HEK293 (cell line): ENCODE results near the gene LPIN1.

Source experiments
- CTCF ChIA-PET: fragments of 350-600 bp; formaldehyde crosslinking; extraction: SDS; loops from one replicate; lab custom pipeline; 2021; ENCODE audit warnings: antibody characterized with exemption; lab: Yijun Ruan, JAX
- POLR2A ChIA-PET: fragments of 300-600 bp; formaldehyde crosslinking; extraction: SDS; loops from one replicate; lab custom pipeline; 2020; ENCODE audit warnings: antibody characterized with exemption, inconsistent platforms; lab: Yijun Ruan, JAX
- H3K27ac ChIP-seq: fragments of 200-500 bp; sonication (Bioruptor generic); 2 replicates; pipeline ENCODE4 v1.5.1; 2014; ENCODE audit warnings: low read depth, low read length, control low read depth, inconsistent platforms; ENCODE audit errors: extremely low read depth
- H3K36me3 ChIP-seq, 2 experiments: fragments of 200-500 bp in 1 of 2; sonication (Bioruptor generic) in 1 of 2; 1 replicate in 1 of 2; 2 replicates in 1 of 2; pipeline ENCODE4 v1.5.1; 2014 to 2017; ENCODE audit warnings: inconsistent platforms in 2 of 2, low read length in 2 of 2; ENCODE audit not compliant: control insufficient read depth in 2 of 2, insufficient read depth in 1 of 2
- H3K4me1 ChIP-seq: fragments of 200-500 bp; sonication (Bioruptor generic); 2 replicates; pipeline ENCODE4 v1.5.1; 2014; ENCODE audit warnings: mild to moderate bottlenecking, low read length, inconsistent platforms; ENCODE audit not compliant: control insufficient read depth, insufficient read depth
- H3K4me3 ChIP-seq: 2 replicates; pipeline ENCODE4 v1.5.1; 2011; ENCODE audit warnings: low read depth, mild to moderate bottlenecking, control low read depth, low read length, moderate library complexity
- H3K9me3 ChIP-seq: fragments of 200-500 bp; sonication (Bioruptor generic); 2 replicates; pipeline ENCODE4 v1.5.1; 2014; ENCODE audit warnings: low read depth, low read length, inconsistent platforms; ENCODE audit not compliant: control insufficient read depth, insufficient read depth
- AEBP2 ChIP-seq: fragments of 450-650 bp; formaldehyde crosslinking; IDR thresholded peaks from 2 replicates; pipeline ENCODE4 v1.5.1; 2016; ENCODE audit warnings: missing biosample characterization, missing genetic modification characterization, borderline replicate concordance
- EGR2 ChIP-seq: fragments of 450-650 bp; formaldehyde crosslinking; IDR thresholded peaks from 2 replicates; pipeline ENCODE4 v1.5.1; 2016; ENCODE audit warnings: low read depth, missing biosample characterization, missing genetic modification characterization
- GFI1B ChIP-seq: fragments of 450-650 bp; formaldehyde crosslinking; IDR thresholded peaks from 2 replicates; pipeline ENCODE4 v1.5.1; 2016; ENCODE audit warnings: missing biosample characterization, missing genetic modification characterization
- MEIS1 ChIP-seq: sonication (generic); formaldehyde crosslinking; IDR thresholded peaks from 2 replicates; pipeline ENCODE4 v1.8.1; 2022; ENCODE audit warnings: missing genetic modification reagents, mild to moderate bottlenecking, borderline replicate concordance
- MYNN ChIP-seq: fragments of 450-650 bp; formaldehyde crosslinking; IDR thresholded peaks from 2 replicates; pipeline ENCODE4 v1.5.1; 2016; ENCODE audit warnings: missing biosample characterization, missing genetic modification characterization, borderline replicate concordance
- MZF1 ChIP-seq: fragments of 450-650 bp; formaldehyde crosslinking; IDR thresholded peaks from 2 replicates; pipeline ENCODE4 v1.5.1; 2017; ENCODE audit warnings: missing biosample characterization, missing genetic modification characterization, borderline replicate concordance
- PRDM1 ChIP-seq: fragments of 450-650 bp; formaldehyde crosslinking; IDR thresholded peaks from 2 replicates; pipeline ENCODE4; 2016; ENCODE audit warnings: missing biosample characterization, missing genetic modification characterization
- ZBTB1 ChIP-seq: fragments of 450-650 bp; formaldehyde crosslinking; IDR thresholded peaks from 2 replicates; pipeline ENCODE4 v1.5.1; 2016; ENCODE audit warnings: missing biosample characterization, missing genetic modification characterization
- ZFP37 ChIP-seq: fragments of 450-650 bp; formaldehyde crosslinking; IDR thresholded peaks from 2 replicates; pipeline ENCODE4 v1.5.1; 2016; ENCODE audit warnings: missing biosample characterization, missing genetic modification characterization
- ZIC2 ChIP-seq: fragments of 450-650 bp; formaldehyde crosslinking; IDR thresholded peaks from 2 replicates; pipeline ENCODE4 v1.5.1; 2016; ENCODE audit warnings: missing biosample characterization, missing genetic modification characterization
- ZNF114 ChIP-seq: fragments of 450-650 bp; formaldehyde crosslinking; IDR thresholded peaks from 2 replicates; pipeline ENCODE4 v1.5.0; 2017; ENCODE audit warnings: missing biosample characterization, missing genetic modification characterization
- ZNF121 ChIP-seq: fragments of 450-650 bp; formaldehyde crosslinking; IDR thresholded peaks from 2 replicates; pipeline ENCODE4 v1.5.1; 2016; ENCODE audit warnings: missing biosample characterization, missing genetic modification characterization
- ZNF175 ChIP-seq: fragments of 450-650 bp; formaldehyde crosslinking; IDR thresholded peaks from 2 replicates; pipeline ENCODE4 v1.5.1; 2016; ENCODE audit warnings: missing biosample characterization, missing genetic modification characterization
- ZNF19 ChIP-seq: fragments of 450-650 bp; formaldehyde crosslinking; IDR thresholded peaks from 2 replicates; pipeline ENCODE4; 2016; ENCODE audit warnings: missing biosample characterization, missing genetic modification characterization, low read depth
- ZNF202 ChIP-seq: fragments of 450-650 bp; formaldehyde crosslinking; IDR thresholded peaks from 2 replicates; pipeline ENCODE4 v1.5.1; 2016; ENCODE audit warnings: missing biosample characterization, missing genetic modification characterization, borderline replicate concordance
- ZNF248 ChIP-seq: fragments of 450-650 bp; formaldehyde crosslinking; IDR thresholded peaks from 2 replicates; pipeline ENCODE4 v1.5.1; 2017; ENCODE audit warnings: missing biosample characterization, missing genetic modification characterization
- ZNF302 ChIP-seq: fragments of 450-650 bp; formaldehyde crosslinking; IDR thresholded peaks from 2 replicates; pipeline ENCODE4 v1.5.1; 2016; ENCODE audit warnings: missing biosample characterization, missing genetic modification characterization, low read depth
- ZNF324 ChIP-seq: fragments of 450-650 bp; formaldehyde crosslinking; IDR thresholded peaks from 2 replicates; pipeline ENCODE4 v1.5.1; 2016; ENCODE audit warnings: missing biosample characterization, missing genetic modification characterization
- ZNF473 ChIP-seq: fragments of 450-650 bp; formaldehyde crosslinking; IDR thresholded peaks from 2 replicates; pipeline ENCODE4 v1.5.1; 2017; ENCODE audit warnings: missing biosample characterization, missing genetic modification characterization
- ZNF548 ChIP-seq: fragments of 450-650 bp; formaldehyde crosslinking; IDR thresholded peaks from 2 replicates; pipeline ENCODE4 v1.5.1; 2016; ENCODE audit warnings: missing biosample characterization, missing genetic modification characterization
- ZNF558 ChIP-seq: fragments of 450-650 bp; formaldehyde crosslinking; IDR thresholded peaks from 2 replicates; pipeline ENCODE4 v1.5.1; 2016; ENCODE audit warnings: missing biosample characterization, missing genetic modification characterization
- ZNF561 ChIP-seq: fragments of 450-650 bp; IDR thresholded peaks from 2 replicates; pipeline ENCODE4 v1.5.1; 2018; ENCODE audit warnings: missing biosample characterization, missing genetic modification characterization, borderline replicate concordance
- ZNF645 ChIP-seq: fragments of 450-650 bp; formaldehyde crosslinking; IDR thresholded peaks from 2 replicates; pipeline ENCODE4; 2016; ENCODE audit warnings: missing biosample characterization, missing genetic modification characterization
- ZNF701 ChIP-seq: fragments of 450-650 bp; formaldehyde crosslinking; IDR thresholded peaks from 2 replicates; pipeline ENCODE4 v1.5.1; 2016; ENCODE audit warnings: missing biosample characterization, missing genetic modification characterization
- ZNF785 ChIP-seq: fragments of 450-650 bp; formaldehyde crosslinking; IDR thresholded peaks from 2 replicates; pipeline ENCODE4 v1.5.1; 2016; ENCODE audit warnings: missing biosample characterization, missing genetic modification characterization
- ZSCAN30 ChIP-seq: fragments of 450-650 bp; IDR thresholded peaks from 2 replicates; pipeline ENCODE4 v1.5.1; 2018; ENCODE audit warnings: missing biosample characterization, mild to moderate bottlenecking, missing genetic modification characterization, moderate library complexity
- ZSCAN4 ChIP-seq: fragments of 450-650 bp; formaldehyde crosslinking; IDR thresholded peaks from 2 replicates; pipeline ENCODE4 v1.5.1; 2017; ENCODE audit warnings: missing biosample characterization, missing genetic modification characterization

Gene LPIN1

DNA sequence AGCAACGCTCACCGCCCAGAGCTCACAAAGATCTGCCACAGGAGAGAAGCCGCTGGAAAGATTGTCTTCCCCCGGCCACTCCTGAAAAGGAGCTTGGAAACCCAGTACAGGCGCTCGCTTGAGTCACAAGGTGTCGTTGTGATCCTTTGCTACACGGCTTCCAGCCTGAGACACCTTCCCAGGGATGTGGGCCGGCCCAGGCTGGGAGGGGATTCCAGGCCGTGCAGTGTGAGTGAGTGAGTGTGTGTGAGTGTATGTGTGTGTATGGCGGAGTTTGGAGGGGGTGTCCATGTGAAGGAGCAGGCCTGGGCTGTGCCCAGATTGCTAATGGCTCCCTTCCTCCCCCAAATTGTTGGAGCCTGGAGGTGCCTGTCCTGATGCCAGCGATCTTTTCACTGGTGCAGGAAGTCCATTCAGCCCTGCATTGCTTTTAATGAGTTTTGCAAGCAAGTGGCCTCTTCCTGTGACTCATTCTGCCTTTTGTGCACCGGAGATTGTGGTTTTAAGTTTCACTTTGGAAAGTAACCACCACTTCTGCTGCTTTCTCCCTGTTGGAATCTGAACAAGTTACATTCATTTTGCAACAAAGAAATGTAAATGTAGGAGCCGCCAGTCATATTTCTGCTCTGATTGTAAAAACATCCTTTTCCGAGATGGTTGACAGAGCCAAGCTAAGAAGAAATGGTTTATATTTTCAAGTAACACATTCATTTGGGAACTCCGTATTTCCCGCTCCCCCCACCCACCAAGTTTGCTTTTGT, 83.7 kb downstream of the LPIN1 start (continued):
- TF ChIP-seq ZNF19 (tag by site-specific recombination) (no peak), ZNF548 (tag by site-specific recombination) (no peak), ZFP37 (tag by site-specific recombination) (peak; percentile 83; the same call in 1 of the 2 replicates), ZSCAN4 (tag by site-specific recombination) (peak; percentile 88), ZNF175 (tag by site-specific recombination) (no peak), MYNN (tag by site-specific recombination) (no peak)

- POLR2A ChIA-PET = no interaction called here
- H3K4me3 ChIP-seq = peak overlapping the region; percentile 27
- H3K4me1 ChIP-seq = peaks cover 10% of the 10 kb centered on the region
Measured at GRCh38 chr2:11830708-11831301, 84.4 kb downstream of the LPIN1 start.

DNA sequence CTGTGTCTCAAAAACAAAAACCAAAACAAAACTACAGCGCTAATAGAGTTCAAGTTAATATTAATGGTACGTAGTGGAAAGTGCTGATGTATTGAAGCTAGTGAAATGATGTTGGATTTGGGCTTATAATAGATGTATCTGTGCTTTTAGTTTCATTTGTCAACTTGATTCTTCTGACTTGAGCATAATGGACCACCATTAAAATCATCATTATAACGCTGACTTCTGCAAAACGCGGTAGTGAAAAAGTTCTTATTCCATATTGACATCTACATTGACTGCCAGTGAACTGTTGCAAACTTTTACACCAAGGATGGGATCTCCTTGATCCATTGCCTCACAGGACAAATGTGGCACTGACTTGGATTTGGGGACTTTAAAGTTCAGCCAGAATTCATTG, 85.0 kb downstream of the LPIN1 start:
- H3K4me3 ChIP-seq = no peak overlapping the region
- H3K9me3 ChIP-seq = no peaks in the 10 kb centered on the region
- ChIA-PET CTCF (interaction anchor here (0.6 to 4.6 kb wide), 4 partner anchors 48 to 1175 kb away, joined by 3 to 32 read pairs (median 18); partner anchors contain the start of gene TRIB2), POLR2A (no interaction called here)
- H3K4me1 ChIP-seq = peaks cover 10% of the 10 kb centered on the region
- TF ChIP-seq ZSCAN30 (tag by site-specific recombination) (no peak), PRDM1 (tag by site-specific recombination) (no peak), ZNF324 (no peak), ZNF785 (no peak), ZNF645 (tag by site-specific recombination) (no peak)
- H3K36me3 ChIP-seq = peaks cover 3 to 7% of the 10 kb centered on the region in 2 experiments; a peak in 2 of 3 replicates
- no peak overlapping the region for H3K27ac ChIP-seq

More at GRCh38 chr2:11830708-11831301, 84.4 kb downstream of the LPIN1 start:
- Histone ChIP-seq H3K36me3 (peaks cover 3 to 13% of the 10 kb centered on the region in 2 experiments), H3K9me3 (no peaks in the 10 kb centered on the region), H3K27ac (peak overlapping the region; percentile 75)
- TF ChIP-seq ZNF558 (tag by site-specific recombination) (no peak), ZNF701 (tag by site-specific recombination) (no peak), AEBP2 (tag by site-specific recombination) (no peak), ZNF121 (tag by site-specific recombination) (no peak), ZNF548 (tag by site-specific recombination) (no peak), GFI1B (no peak), ZNF114 (tag by site-specific recombination) (no peak), MEIS1 (no peak), ZSCAN4 (tag by site-specific recombination) (no peak), ZBTB1 (no peak), ZNF302 (tag by site-specific recombination) (no peak), ZNF561 (tag by site-specific recombination) (no peak), ZNF202 (no peak), ZNF248 (tag by site-specific recombination) (no peak), EGR2 (no peak), MZF1 (tag by site-specific recombination) (no peak), ZNF473 (tag by site-specific recombination) (no peak), ZIC2 (tag by site-specific recombination) (no peak)
- CTCF ChIA-PET = interaction anchor here (0.6 to 4.6 kb wide), 8 partner anchors 33 to 1176 kb away, joined by 3 to 32 read pairs (median 4); partner anchors contain the start of gene TRIB2
